H54 (cell line): ENCODE results near the gene GCA.
A peak's percentile ranks its signal among the peaks of the same experiment; 100 is the strongest.

Experiments used
- DNase-seq: peaks from one replicate; pipeline ENCODE4 v3.0.0; 2011; ENCODE audit warnings: low spot score, mixed read lengths; ENCODE audit not compliant: insufficient read length
- FAIRE-seq: peaks from 3 replicates; lab custom pipeline; 2011; peaks lifted over from hg19 to GRCh38; lab: Jason Lieb, UNC
- POLR2A ChIP-seq: IDR thresholded peaks from 2 replicates; pipeline ENCODE4 v1.6.1; 2011; ENCODE audit warnings: low read depth, mild to moderate bottlenecking, low read length

Gene GCA

DNA sequence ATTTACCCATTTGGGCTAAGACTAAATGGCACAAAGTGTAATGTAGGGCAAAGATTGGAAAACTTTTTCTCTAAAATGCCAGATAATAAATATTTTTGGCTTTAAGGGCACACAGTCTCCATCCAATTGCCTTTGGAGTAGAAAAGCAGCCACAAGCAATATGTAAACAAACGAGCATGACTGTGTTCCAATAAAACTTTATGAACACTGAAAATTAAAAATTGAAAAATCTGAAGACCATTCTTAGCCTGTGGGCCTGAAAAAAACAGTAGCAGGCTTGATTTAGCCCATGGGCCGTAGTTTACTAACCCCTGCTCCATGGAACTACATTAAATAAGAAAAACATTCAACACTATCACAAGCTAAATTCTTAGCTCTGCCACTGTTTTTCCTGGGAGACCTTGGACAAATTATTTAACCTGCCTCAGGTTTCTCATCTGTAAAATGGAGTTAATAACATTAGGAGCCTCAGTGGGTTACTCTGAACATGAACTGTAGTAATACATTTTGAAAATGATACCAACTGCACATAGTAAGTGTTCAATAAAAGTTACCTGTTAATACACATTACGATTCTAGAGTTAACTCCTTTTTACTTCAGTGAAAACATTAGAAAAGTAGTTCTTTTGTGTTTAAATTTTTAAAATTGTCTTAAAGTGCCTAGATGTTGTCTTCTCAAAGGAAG lies 26.7 kb upstream of the GCA start:
- no peak for TF ChIP-seq POLR2A
- peak; percentile 50 for FAIRE-seq
- DNase-seq = no peak

DNA sequence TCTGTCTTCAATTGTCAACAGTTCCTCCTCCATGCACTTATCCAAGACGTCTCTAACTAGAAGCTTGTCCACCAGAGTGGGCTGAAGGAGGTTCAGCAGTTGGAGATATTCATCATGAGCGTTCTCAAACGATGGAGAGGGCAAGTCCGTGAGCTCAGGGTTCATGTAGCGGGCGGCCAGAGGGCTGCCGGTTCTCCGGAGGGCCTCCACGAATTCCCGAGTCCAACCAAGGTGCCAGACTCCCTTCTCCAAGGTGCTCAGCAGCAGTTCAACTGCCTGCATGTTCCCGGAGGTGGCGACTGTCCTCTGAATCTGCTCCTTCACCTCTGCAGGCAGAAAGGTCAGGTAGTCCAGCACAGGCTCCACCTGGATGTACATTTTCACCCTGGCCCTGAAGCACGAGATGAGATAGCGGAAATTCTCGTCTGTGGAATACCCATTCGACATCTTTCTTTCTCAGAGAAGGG lies 26.0 kb upstream of the GCA start:
- no peak for TF ChIP-seq POLR2A
- DNase-seq = peak; percentile 15
- peak; percentile 71 for FAIRE-seq

DNA sequence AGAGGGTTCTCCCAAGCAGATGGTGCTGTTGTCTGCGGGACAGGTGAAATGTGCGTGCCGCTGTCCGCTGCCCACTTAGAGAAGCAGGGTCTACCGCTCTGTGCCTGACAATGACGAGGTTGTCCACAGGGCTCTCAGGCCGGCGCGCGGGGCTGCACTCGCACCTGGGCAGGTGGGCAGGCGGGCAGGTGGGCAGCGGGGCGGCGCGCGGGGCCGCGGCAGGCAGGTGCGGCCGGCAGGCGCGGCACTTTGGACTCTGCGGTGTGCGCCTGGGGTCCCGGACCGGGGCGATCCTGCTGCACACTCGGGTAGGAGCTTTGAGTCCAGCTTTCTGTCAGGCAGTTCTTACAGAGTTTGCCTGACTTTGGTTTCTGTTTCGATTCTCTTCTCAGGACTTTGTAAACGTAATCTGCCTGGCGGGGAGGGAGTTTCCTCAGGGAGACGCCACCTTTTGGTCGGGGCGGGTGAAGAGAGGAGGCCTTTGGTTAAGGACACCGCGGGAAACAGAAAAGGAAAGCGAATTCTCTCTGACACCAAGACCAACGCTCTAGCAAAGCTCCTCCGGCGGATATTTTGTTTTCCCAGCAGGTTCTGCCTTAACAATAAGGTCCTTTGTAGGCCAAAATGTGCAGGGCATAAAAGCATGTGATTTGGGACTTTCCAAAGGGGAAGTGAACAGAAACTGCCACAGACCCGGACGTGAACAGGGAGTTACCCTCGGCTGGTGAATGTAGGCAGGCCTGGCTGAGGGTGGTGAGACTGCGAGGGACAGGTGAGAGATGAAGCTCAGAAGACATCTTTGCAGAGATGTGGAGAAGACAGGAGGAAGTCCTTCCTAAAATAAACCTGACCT lies 25.4 kb upstream of the GCA start, which contains the start of gene IFIH1:
Gene IFIH1, minus strand, starts transcription at position 357 of the 853 bp plus-strand sequence. CDS start 377 bp downstream, outside the sequence.
- FAIRE-seq (peak; percentile 96), DNase-seq (peak; percentile 73)
- TF ChIP-seq POLR2A = no peak

DNA sequence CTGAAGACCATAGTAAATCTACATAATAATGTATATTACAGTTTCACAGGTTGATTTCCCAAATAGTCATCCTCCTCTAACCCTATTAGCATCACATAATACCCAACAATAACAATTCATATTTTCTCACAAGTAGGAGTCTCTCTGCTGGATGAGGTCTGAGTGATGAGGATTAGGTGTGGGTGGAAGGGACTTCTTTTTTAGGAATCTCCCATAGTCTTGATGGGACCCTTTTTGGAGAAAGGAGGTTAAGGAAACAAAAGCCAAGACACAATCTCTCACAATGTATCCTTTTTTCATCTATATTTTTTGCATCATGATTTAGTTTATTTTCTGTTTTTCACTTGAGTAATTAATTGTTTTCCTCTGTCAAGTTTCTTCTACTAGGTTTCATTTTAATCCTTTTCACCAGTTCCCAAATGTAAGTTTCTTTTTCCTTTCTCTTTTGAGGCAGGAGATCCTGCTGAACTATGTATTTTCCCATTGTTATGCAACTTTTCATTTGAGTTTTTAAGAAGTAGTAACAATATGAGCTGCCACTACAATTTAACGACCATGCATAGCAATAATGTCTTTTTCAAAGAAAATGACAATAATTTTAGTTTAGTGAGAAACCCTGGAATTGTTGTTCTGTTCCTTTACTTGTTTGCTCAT lies 22.9 kb upstream of the GCA start:
- no peak for FAIRE-seq
- no peak for DNase-seq

DNA sequence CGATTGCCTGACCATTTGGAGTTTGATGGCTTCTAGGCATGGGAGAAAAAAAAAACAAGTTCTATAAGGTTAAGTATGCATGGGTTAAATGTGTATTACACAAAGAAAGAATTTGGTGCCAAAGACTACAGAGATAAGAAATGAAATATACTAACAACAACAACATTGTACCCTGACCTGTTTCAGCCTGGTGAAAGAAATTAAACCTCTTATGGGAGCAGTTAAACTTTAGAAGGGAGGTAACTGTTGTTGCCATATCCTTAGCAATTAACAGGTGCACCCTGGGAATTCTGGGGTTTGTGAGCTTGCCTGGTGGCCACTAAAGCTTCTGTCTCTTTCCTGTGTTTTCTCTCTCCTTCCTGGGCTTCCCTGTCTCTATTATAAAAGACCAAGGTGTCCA lies 19.0 kb upstream of the GCA start:
- FAIRE-seq = no peak
- TF ChIP-seq POLR2A = no peak
- DNase-seq = no peak

More for the DNA sequence above, 22.9 kb upstream of the GCA start:
- no peak for TF ChIP-seq POLR2A

DNA sequence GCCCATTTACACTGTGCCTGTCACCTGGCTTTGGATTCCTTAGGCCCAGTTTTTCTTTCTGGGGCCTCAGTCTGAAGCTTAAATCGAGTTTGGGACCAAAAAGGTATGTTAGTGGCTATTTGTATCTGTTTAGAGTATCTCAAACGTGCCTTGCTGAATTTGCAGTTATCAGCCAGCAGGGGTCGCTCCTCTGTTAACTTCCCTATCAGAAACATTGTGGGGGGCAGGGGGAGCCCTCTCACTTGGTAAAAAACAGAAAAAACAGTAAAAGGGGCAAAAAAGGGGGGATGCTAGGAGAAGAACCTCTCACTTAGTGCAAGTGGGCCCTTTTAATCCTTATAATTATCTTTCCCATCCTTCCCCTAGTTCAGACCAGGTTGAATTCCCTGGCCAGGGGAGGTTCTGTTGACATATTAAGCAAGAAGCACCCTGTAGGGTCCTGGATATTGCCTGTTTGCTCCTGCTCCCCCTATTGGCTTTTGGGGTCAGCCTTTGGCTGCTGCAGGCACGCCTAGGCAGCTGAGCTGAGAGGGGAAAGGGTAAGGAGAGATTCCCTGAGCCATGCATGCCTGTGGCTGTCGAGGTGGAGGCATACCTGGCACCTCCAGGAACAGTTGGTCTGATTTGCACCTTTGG lies 16.7 kb upstream of the GCA start:
- DNase-seq (no peak), FAIRE-seq (no peak)
- no peak for TF ChIP-seq POLR2A

DNA sequence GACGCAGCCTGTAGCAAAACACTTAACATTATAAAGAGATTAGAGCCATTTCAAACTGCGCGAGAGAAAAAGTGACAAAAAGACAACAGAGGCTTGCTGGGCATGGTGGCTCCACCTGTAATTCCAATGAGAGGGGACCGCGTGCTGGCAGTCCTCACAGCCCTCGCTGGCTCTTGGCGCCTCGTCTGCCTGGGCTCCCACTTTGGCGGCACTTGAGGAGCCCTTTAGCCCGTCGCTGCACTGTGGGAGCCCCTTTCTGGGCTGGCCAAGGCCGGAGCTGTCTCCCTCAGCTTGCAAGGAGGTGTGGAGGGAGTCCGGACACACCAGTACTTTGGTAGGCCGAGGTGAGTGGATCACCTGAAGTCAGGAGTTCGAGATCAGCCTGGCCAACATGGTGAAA lies 16.1 kb upstream of the GCA start:
- DNase-seq (no peak), FAIRE-seq (no peak)
- TF ChIP-seq POLR2A = no peak

DNA sequence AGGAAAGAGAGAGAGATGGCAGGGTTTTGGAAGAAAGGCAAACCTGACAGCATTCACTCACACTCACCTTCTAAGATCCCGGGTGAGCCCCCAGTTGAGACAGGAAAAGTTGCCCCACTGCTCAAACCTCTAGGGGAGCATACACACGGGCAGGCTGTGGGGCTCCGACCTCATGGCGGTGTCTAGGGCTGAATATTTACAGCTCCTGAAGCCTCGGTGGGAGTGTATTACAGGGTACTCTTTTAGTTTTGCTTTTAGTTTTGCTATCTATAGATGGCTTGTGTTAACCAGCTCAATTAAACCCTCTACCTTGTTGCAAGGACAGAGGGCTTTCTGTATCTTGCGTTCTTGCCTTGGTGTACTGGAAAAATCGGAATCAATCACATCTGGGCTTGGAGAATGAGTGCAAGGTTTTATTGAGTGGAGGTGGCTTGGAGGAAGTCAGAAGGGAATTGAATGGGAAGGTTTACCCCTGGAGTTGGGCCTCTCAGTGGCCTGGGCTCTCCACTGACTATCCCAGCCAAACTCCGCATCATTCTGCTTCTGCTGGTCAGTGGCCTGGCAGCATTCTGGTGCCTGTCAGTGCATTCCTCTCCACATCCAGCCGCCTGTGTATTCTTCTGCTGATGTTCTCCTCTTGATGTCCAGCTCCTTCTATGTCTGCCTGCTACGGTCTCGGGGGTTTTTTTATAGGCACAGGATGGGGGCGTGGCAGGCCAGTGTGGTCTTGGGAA lies 15.3 kb upstream of the GCA start:
- FAIRE-seq (no peak), DNase-seq (no peak)

DNA sequence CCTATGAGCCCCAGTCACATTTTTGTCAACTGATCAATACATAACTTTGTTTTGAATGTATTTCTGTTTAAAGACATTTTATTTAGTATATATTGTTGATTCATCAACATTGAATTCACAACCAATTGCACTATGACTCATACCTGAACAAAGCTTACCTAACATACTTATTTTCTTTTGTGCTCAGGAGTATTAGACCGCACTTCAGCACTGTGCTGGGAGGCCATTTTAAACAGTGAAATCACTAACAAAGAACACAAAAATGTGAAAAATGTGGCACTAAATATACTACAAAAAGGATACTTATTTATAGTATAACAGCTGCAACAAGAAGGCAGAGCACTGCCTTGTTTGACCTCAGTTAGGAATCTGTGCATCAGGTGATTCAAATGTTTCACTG lies 13.1 kb upstream of the GCA start:
- TF ChIP-seq POLR2A = no peak
- DNase-seq = no peak
- FAIRE-seq = no peak

More for the DNA sequence above, 15.3 kb upstream of the GCA start:
- TF ChIP-seq POLR2A = no peak

DNA sequence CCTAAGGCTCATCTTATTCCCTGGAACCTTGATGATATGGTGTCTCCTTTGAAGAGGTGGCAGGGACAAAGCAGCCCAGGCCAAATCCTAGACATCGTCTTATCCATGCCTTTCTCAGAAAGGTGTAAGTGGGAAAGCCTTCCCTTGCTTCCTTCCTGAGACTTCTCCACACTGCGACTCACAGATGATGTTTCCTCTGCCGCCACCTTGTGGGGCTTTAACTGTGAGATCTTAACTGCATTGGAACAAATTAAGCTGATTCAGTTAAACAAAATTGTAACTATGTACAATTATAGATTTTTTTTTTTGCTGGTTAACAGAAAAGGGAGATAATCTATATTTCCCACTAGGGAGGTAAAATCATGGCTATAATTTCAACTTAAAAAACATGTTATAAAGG lies 10.0 kb upstream of the GCA start:
- no peak for TF ChIP-seq POLR2A
- FAIRE-seq (peak; percentile 66), DNase-seq (no peak)

DNA sequence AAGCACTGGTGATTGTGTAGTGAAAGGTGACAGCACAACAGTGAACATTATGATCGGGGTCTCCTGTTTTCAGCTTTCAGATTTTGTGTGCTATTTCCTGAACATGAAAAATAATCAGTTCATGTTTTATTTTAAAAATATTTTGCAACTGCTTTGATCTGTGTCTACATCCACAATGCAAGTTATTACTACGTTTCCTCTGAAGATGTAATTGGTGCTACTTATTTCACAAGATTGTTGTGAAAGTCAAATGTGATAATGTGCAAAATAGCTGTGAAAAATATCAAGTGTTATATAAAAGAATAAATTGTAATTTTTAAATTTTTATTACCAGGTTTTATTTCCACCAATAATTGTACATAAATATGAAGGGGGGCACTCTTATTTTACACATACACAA lies 6.1 kb upstream of the GCA start:
- no peak for FAIRE-seq
- no peak for DNase-seq
- TF ChIP-seq POLR2A = no peak

DNA sequence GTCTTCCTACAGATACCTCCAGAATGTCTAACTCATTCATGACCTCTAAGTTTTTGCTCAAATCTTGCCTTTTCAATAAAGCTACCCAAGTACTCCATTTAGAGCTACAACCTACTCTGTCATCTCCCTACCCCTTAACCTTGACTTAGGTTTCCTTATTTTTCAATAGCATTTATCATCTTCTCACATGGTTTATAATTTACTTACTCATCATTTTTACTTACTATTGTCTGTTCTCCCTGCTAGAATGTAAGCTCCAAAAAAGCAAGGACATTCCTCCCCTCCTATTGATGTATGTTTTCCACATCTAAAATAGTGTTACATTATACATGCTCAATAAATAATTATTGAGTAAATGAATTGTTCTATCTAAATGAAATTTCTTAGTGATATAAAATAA lies 3.1 kb upstream of the GCA start:
- no peak for TF ChIP-seq POLR2A
- DNase-seq (no peak), FAIRE-seq (no peak)

DNA sequence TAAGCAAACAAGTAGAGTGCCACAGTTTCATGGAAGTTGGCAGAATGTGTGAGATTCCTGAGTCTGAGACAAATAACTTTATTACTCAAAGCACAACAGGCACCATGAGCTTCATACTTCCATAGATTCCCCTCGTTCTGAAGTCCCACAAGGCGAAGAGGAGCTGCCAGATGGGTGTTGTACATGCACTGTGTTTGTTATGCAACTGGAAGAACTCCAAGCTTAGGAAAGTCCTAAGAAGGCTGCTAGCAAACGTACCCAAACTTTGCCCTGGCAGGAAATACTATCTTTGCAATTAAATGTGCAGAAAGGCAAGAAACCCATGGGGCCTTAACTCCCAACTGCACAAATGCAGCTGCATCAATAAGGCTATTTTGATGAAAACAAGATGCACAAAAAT lies 1.6 kb upstream of the GCA start:
- TF ChIP-seq POLR2A = no peak
- no peak for DNase-seq
- no peak for FAIRE-seq

DNA sequence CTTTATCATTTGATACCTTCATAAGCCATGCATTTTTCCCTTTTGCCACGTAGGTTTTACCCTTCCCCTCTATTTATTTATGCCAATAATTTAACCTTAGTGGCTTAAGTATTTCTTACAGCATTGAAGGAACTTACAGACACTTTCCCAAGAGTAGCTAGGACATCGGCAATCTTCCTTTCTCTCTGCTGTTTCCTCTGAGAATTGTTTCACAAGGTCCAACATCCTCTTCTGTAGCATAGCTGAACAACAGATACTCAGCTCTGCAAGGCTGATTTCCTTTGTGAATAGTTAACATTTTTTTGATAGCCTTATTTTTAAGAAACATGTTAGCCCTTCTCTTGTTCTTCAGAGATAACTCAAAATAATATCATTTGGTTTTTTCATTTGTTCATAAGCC lies 1.1 kb upstream of the GCA start:
- FAIRE-seq = no peak
- no peak for TF ChIP-seq POLR2A
- DNase-seq = no peak
